Cortex of kidney (tissue), 1 donor: ENCODE data around the gene UBE2O.

Experiments used
- DNase-seq: peaks from one replicate; lab custom pipeline; 2025; lab: John Stamatoyannopoulos, UW

Gene UBE2O

GRCh38 chr17:76467366-76467765 lies 14.4 kb upstream of the UBE2O start, which contains the start of gene AANAT:
AANAT (plus strand) TSS chr17:76467603; CDS start chr17:76468747, 1,144 bp downstream.
- DNase-seq: no peak

DNA sequence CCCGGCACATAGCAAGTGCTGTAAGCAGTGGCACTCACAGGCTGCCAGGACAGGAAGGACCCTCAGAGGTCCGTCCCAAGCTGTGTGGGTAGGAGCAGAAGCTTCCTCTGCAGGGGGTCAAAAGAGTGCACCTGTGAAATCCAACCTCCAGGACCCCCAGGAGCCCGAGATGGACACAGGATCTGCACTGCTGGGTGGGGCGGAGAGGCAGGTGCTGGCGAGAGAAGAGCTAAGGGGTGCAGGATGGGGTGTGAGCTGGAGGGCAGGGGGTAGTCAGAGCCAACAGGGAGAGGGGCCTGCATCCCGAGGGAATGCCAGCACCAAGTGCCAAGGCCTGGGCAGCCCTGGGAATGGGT lies 13.8 kb upstream of the UBE2O start:
- DNase-seq: no peak

- DNase-seq: no peak
These were observed 9.8 kb upstream of the UBE2O start for GRCh38 chr17:76462556-76463290.

DNA sequence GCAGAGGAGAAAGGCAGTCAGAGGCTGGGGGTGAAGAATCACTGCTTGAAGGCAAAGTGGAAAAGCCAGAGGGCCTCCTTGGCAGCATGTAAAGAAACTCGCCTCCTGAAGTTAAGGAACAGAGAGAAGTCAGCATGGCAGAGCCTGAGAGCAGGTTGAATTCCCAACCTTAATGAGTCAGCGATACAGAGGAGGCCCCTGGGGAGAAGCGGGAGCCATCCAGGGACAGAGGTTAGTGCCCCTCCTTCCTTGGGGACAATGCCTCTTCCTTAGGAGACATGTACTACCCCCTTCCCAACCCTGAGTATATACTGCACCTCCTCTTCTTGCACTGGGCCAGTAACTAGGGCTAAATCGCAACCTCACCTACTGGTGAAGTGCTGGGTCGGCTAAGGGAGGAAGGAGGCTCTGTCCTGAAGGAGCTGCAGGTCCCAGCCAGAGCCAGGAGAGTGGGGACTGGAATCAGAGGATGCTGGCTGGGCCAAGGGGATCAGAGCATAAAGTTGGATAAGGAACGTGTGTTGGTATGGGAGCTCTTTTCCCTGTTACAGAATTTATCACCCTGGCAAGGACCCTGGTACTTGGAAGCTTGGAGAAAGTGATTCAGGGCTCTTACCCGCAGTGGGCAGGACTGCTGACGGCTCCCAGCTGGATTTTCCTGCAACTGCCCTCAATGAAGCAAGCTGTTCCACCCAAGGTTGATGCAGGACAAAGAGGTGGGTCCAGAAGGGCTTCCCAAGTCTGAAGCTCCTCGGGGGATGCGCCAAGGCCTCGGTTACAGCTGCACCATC lies 9.0 kb upstream of the UBE2O start:
- DNase-seq: no peak

GRCh38 chr17:76459674-76460073 lies 6.7 kb upstream of the UBE2O start:
- no peak for DNase-seq

- DNase-seq: no peak
These were observed 5.9 kb upstream of the UBE2O start for GRCh38 chr17:76458580-76459490.

DNA sequence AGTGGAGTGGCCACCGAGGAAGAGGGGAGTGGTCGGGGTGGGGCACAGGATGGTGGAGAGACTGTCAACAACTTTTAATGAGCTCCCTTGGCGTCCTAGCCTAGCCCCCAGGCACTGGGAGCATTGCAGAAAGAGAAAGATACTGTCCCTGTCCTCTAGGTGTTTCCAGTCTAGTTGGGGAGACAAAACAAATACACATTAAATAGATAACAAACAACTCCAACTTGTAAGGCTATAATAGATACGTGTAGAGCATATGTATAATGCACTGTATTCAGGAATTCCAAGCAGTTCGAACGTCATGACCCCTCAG lies 435 bp upstream of the UBE2O start:
- DNase-seq: no peak

DNA sequence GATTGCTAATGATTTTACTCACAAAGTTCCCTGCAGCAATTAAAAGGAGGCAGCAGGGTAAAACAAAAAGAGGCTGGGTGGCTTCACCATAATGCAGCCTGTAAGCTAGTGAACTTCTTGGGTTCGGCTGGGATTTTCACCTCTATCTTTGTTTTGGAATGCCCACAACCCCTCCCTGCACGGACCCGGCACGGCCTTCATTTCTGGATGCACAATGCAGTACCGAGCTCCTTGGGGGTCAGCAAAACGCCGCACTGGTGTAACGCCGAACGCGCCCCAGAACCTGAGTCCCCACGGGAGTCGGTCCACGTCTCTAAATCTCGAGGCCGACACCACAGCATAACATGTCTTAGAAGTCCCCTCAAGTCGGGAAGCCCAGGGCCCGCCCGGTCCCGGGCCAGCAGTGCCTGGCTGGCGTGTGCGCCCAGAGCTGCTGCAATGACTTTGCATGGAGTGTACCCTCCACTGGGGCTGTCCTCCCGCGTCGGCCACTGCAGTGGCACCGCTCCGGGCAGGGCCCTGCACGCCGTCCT lies 759 bp downstream of the UBE2O start:
- DNase-seq: no peak

DNA sequence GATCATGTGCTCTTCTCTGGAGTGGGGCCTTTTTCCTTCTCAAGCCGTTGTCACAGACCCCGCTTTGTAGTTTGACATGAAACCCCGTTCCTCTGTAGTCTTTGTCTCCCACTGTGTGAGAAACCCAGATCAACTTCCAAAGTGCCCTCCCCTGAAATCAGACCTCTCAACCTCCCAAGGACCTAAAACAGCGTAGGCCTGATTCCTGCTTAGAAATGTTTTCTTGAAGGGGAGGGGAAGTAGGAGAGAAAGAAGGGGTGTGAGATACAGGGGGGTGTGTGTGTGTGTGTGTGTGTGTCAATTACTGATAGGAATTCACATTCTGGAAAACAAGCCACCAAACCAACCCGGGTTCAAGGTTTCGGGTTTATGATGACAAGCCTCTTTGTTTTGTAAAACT lies 1.4 kb downstream of the UBE2O start:
- DNase-seq: no peak

- no peak for DNase-seq
These were observed 3.8 kb downstream of the UBE2O start for GRCh38 chr17:76449126-76449525.

DNA sequence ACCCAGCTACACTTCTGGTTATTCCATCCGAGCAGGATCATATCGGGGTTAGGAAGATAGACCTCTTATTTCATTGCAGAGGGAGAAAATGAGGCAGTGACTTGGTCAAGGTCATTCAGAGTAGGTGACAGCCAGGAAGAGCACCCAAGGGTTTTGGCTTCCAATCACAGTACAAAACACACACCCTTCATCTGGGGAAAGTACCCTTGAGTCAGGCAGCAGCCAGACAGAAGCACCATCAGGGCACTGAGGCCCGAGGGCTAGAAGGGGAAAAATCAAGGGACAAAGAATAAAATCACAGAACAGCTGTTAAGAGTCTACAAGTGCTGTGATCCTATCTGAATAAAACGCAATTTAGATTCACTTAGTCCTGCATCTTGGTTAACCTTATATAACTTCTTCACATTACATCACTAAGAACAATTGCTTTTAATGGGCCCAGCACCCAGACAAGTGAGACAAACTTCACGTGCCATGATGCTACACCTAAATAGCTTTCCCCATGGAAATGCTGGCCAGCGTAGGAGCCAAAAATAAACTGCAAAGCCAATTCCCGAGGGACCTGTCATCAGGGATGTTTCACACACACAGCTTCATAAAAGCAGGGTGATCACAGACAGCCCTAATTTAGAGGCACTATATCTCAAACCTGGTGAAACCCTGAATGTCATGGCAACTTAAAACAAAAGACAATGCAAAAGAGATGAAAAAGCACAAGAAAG lies 4.9 kb downstream of the UBE2O start:
- DNase-seq: no peak

DNA sequence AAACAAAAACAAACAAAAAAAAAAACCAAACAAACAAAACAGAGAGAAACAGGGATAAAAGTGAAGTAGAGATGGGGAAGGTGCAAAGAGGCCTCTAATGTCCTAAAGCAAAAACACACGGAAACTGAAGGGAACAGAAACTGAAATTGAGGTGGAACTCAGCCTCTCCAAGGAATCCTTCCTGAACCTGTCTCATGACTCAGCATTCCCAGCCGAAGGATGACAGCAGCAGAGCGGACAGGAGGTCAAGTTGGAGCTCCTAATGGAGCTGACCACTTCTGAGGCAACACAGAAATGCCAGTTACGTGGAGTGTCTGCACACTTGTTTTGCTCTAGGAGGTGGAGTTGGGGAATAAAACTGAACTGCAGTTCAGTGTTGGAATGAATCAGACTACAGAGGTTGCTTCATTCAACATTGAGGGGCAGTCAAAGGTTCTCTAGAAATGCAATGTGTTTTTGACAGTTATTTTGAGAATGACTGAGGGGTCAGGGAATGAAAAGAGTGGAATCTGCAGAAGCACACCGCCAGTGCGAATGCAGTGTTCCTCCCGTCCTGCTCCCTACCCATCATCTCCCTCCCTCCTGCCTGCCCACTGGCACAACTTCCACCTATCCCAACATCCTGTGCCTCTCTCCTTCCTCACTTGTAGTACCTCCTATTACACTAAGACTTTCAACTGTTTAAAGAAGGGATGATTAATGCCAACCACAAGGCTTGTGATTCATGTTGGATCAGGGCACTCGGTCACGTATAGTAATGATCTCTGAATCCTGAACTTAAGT lies 6.3 kb downstream of the UBE2O start:
- no peak for DNase-seq

- DNase-seq: no peak
These were observed 7.1 kb downstream of the UBE2O start for GRCh38 chr17:76445697-76446448.

GRCh38 chr17:76444518-76445311 lies 8.2 kb downstream of the UBE2O start:
- DNase-seq: no peak

DNA sequence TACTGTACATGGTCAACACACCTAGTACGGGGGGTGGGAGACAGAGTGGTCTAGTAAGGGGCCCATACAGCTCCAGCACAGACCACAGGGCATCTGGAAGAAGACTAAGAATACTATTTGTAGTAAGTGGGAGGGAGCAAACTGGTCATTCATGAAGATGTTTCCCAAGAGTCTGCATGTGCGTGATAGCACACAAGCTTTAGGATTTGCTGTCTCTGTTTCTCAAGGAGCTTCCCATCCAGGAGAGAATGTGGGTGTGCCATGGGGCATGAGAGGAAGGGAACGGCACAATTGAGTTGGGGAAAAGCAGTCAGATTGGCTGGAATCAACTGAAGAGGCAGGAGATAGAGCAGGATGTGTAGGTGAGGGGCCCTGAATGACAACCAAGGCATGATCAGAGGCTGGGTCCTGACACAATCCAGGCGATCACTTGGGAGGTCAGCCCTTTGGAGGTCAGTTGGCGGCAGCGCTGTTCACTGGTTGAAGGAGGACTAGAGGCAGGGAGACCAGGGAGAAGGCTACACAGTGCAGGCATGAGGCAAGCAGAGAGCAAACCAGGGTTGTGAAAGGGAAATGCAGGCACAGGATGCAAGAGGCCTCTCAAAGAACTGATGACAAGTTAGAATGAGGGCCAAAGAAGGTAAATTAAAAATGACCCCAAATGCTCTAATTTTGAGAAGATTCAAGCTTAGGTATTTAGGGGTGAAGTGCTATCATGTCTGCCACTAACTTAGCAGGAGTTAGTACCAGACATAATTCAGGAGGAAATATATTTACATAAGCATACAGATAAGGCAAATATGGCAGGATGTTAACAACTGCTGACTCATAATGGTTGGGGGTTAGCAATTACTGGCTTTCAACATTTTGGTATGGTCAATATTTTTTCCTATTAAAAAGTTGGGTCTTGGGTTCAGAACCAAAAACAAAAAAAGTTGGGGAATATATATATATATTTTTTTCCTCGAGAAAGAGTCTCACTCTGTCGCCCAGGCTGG lies 10.3 kb downstream of the UBE2O start:
- DNase-seq: no peak

- DNase-seq: no peak
These were observed 11.1 kb downstream of the UBE2O start for GRCh38 chr17:76441686-76442340.

DNA sequence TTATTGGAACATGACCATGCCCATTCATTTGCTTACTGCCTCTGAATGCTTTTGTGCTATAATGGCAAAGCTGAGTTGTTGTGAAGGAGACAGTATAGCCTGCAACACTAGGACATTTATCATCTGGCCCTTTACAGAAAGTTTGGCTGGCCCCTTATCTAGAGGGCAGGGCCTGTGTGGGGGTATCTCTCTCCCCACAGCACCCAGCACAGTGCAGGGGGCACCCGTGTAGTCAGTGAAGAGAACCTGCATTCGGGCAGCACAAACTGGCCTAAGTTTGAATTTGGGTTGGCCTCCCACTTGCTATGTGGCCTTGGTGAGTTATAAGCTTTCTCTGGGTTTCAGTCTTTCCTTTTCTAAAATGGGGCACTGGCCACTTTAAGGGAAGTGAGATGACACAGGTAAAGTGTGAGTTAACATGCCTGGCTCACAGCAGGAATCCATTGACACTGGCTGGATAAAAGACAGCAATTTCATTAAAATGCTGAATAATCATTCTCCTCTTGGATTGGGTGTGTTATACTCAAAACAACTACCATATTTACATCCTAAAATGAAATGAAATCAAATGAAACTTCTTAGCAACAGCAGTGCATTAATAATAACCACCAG lies 12.1 kb downstream of the UBE2O start:
- DNase-seq: no peak
